Liver (tissue), 3 donors: ENCODE data around the gene MTIF2.

Source experiments
- CTCF ChIP-seq: fragments of 150-350 bp; IDR thresholded peaks from 2 replicates; pipeline ENCODE4 v1.5.1; 2017; ENCODE audit warnings: improper control_type of control experiment, low read depth, low read length; ENCODE audit not compliant: missing input control
- EGR1 ChIP-seq, 2 donors: IDR thresholded peaks; 2 replicates each; pipeline ENCODE4 v1.6.1; 2016 to 2018; ENCODE audit warnings: antibody characterized with exemption in 2 of 2, low read depth in 2 of 2
- FOXA1 ChIP-seq: IDR thresholded peaks from 2 replicates; pipeline ENCODE4 v1.6.1; 2016; ENCODE audit warnings: antibody characterized with exemption
- FOXA2 ChIP-seq: IDR thresholded peaks from 2 replicates; pipeline ENCODE4 v1.6.1; 2016; ENCODE audit warnings: antibody characterized with exemption
- GABPA ChIP-seq, 2 donors: IDR thresholded peaks in 1 of 2; conservative IDR thresholded peaks in 1 of 2; 2 replicates each; pipeline ENCODE4 v1.6.1; 2016; ENCODE audit warnings: antibody characterized with exemption in 2 of 2, mild to moderate bottlenecking in 1 of 2, moderate library complexity in 1 of 2
- JUND ChIP-seq, 2 donors: IDR thresholded peaks; 2 replicates each; pipeline ENCODE4 v1.6.1; 2016; ENCODE audit warnings: antibody characterized with exemption in 2 of 2
- RAD21 ChIP-seq, 2 donors: IDR thresholded peaks; 2 replicates each; pipeline ENCODE4 v1.6.1; 2016; ENCODE audit warnings: antibody characterized with exemption in 2 of 2, mild to moderate bottlenecking in 2 of 2
- REST ChIP-seq: IDR thresholded peaks from 2 replicates; pipeline ENCODE4 v1.6.1; 2016; ENCODE audit warnings: antibody characterized with exemption, mild to moderate bottlenecking
- RXRA ChIP-seq, 2 donors: IDR thresholded peaks; 2 replicates each; pipeline ENCODE4 v1.6.1; 2017 to 2018; ENCODE audit warnings: antibody characterized with exemption in 2 of 2, mild to moderate bottlenecking in 1 of 2
- SP1 ChIP-seq: IDR thresholded peaks from 2 replicates; pipeline ENCODE4 v1.6.1; 2018; ENCODE audit warnings: antibody characterized with exemption, mild to moderate bottlenecking
- TAF1 ChIP-seq: conservative IDR thresholded peaks from 2 replicates; pipeline ENCODE4 v1.6.1; 2016; ENCODE audit warnings: antibody characterized with exemption, mild to moderate bottlenecking
- YY1 ChIP-seq: IDR thresholded peaks from 2 replicates; pipeline ENCODE4 v1.6.1; 2016; ENCODE audit warnings: antibody characterized with exemption, mild to moderate bottlenecking
- ZBTB33 ChIP-seq: IDR thresholded peaks from 2 replicates; pipeline ENCODE4 v1.6.1; 2016; ENCODE audit warnings: antibody characterized with exemption
- TF ChIP-seq, protein P1 (sequence below): IDR thresholded peaks from 2 replicates; pipeline ENCODE4 v1.6.1; 2016; ENCODE audit warnings: antibody characterized with exemption
- donor health status: healthy.
- donor health status: healthy.

DNA sequence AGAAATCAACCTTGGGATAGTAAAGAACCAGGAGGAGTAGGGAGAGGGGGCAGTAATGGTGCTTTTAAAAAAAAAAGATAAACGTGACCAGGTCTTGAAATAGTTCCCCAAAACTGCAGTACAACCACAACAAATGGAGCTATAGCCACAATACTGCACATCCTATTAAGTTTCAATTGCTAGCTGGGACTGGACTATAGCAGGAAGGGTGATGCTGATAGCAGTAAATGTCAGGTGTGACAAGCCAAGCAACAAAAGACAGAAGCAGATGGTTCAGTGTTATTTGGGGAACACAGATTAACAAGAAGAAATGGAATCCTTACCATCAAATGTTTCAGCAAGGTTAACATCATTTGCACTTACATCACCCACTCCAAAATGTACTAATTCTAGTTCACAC, 26.4 kb downstream of the MTIF2 start:
- TF ChIP-seq CTCF, result no peak
- no peak for TF ChIP-seq TAF1
- TF ChIP-seq RXRA (IDR thresholded peaks at IDR 0.05), result no peak
- no peak for TF ChIP-seq RAD21 (IDR thresholded peaks at IDR 0.05)
- TF ChIP-seq GABPA (IDR thresholded peaks at IDR 0.05 in 1 of 2, conservative IDR thresholded peaks at IDR 0.05 in 1 of 2), result no peak
- no peak for TF ChIP-seq SP1
- no peak for TF ChIP-seq JUND (IDR thresholded peaks at IDR 0.05)
- no peak for TF ChIP-seq YY1
- TF ChIP-seq REST, result no peak
- TF ChIP-seq, protein P1, sequence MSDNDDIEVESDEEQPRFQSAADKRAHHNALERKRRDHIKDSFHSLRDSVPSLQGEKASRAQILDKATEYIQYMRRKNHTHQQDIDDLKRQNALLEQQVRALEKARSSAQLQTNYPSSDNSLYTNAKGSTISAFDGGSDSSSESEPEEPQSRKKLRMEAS, result no peak
- TF ChIP-seq ZBTB33, result no peak
- no peak for TF ChIP-seq EGR1 (IDR thresholded peaks at IDR 0.05; ENCODE audit: low read depth in 2 of 2)
- no peak for TF ChIP-seq FOXA1
- no peak for TF ChIP-seq FOXA2
